Measurements from ENCODE around the gene DOCK8. TPM values are rescaled to one million over a fixed set of nuclear protein-coding genes. Genes with fewer than 3 reads are reported as not detected.

The DOCK8 gene
- total RNA-seq, 6 experiments from 2014 or later, result 5.8 to 20.5 (median 9.5) TPM

- Histone ChIP-seq H3K4me3 (no peak overlapping the region), H3K36me3 (no peaks in the 10 kb centered on the region), H3K27me3 (no peaks in the 10 kb centered on the region), H3K4me1 (no peaks in the 10 kb centered on the region), H3K27ac (no peak overlapping the region), H3K9me3 (no peaks in the 10 kb centered on the region)
- TF ChIP-seq CTCF (IDR thresholded peaks at IDR 0.05) (no peak), POLR2A (IDR thresholded peaks at IDR 0.05) (no peak)
- intact Hi-C loops (cut with DNase I), result no loop called here
- ATAC-seq (no peak), DNase-seq (no peak)
- WGBS (ENCODE audit: insufficient coverage, low coverage, low lambda C conversion rate, missing lambda C conversion rate), result 84% methylated on average over 4 of the region's 5 CpGs
Observed at GRCh38 chr9:351916-352315, 137.3 kb downstream of the DOCK8 start.

GRCh38 chr9:353077-353476, 138.4 kb downstream of the DOCK8 start:
- Histone ChIP-seq H3K36me3 (no peaks in the 10 kb centered on the region), H3K4me3 (no peak overlapping the region), H3K4me1 (no peaks in the 10 kb centered on the region), H3K27me3 (no peaks in the 10 kb centered on the region), H3K27ac (no peak overlapping the region), H3K9me3 (no peaks in the 10 kb centered on the region)
- TF ChIP-seq POLR2A (IDR thresholded peaks at IDR 0.05) (no peak), CTCF (IDR thresholded peaks at IDR 0.05) (no peak)
- DNase-seq (no peak), ATAC-seq (no peak)
- 82% methylated on average over 1 of the region's 1 CpG for WGBS (ENCODE audit: insufficient coverage, low coverage, low lambda C conversion rate, missing lambda C conversion rate)
- intact Hi-C loops (cut with DNase I), result no loop called here

GRCh38 chr9:354453-354852, 139.8 kb downstream of the DOCK8 start:
- no peak overlapping the region for H3K27ac ChIP-seq
- H3K27me3 ChIP-seq, result no peaks in the 10 kb centered on the region
- no peak for ATAC-seq
- H3K9me3 ChIP-seq, result no peaks in the 10 kb centered on the region
- H3K4me1 ChIP-seq, result no peaks in the 10 kb centered on the region
- no peaks in the 10 kb centered on the region for H3K36me3 ChIP-seq
- intact Hi-C loops (cut with DNase I), result no loop called here
- no peak overlapping the region for H3K4me3 ChIP-seq
- 76% methylated on average over 6 of the region's 8 CpGs for WGBS (ENCODE audit: insufficient coverage, low coverage, low lambda C conversion rate, missing lambda C conversion rate)
- TF ChIP-seq CTCF (IDR thresholded peaks at IDR 0.05) (no peak), POLR2A (IDR thresholded peaks at IDR 0.05) (no peak)
- DNase-seq, result no peak

GRCh38 chr9:357560-357959, 142.9 kb downstream of the DOCK8 start:
- WGBS (ENCODE audit: insufficient coverage, low coverage, low lambda C conversion rate, missing lambda C conversion rate), result 54% methylated on average over 4 of the region's 4 CpGs

More at GRCh38 chr9:357560-357959, 142.9 kb downstream of the DOCK8 start:
- Histone ChIP-seq H3K4me3 (no peak overlapping the region), H3K4me1 (no peaks in the 10 kb centered on the region), H3K9me3 (no peaks in the 10 kb centered on the region), H3K27me3 (no peaks in the 10 kb centered on the region), H3K36me3 (no peaks in the 10 kb centered on the region), H3K27ac (no peak overlapping the region)
- intact Hi-C loops (cut with DNase I), result no loop called here
- DNase-seq (no peak), ATAC-seq (peak in 3 of 4 donors; percentile 31 to 43 (median 32))
- no peak for TF ChIP-seq POLR2A (IDR thresholded peaks at IDR 0.05)
- no peak for TF ChIP-seq CTCF (IDR thresholded peaks at IDR 0.05)
